ENCODE measurements around the gene MEGF11.
"Not testable (repeated sequence)": the region's sequence is repeated elsewhere in the genome, so short reads cannot be mapped to it uniquely, and the experiment has no call there.

MEGF11 gene

GRCh38 chr15:66275352-66275751 lies 21.8 kb upstream of the MEGF11 start:
- Histone ChIP-seq H3K9me3 (peaks cover 0 to 6% (median 0%) of the 10 kb centered on the region in 3 donors), H3K27ac (no peak overlapping the region), H3K27me3 (no peaks in the 10 kb centered on the region), H3K4me3 (no peak overlapping the region), H3K36me3 (no peaks in the 10 kb centered on the region), H3K4me1 (no peaks in the 10 kb centered on the region)
- intact Hi-C loops (cut with DNase I; ENCODE audit: low total_unique reads): no loop called here
- DNase-seq: no peak
- TF ChIP-seq CTCF (IDR thresholded peaks at IDR 0.05): no peak

- Histone ChIP-seq H3K9me3 (peaks cover 0 to 6% (median 0%) of the 10 kb centered on the region in 3 donors), H3K4me3 (no peak overlapping the region), H3K4me1 (peaks cover 0 to 13% (median 2%) of the 10 kb centered on the region in 4 donors), H3K36me3 (no peaks in the 10 kb centered on the region), H3K27ac (no peak overlapping the region), H3K27me3 (no peaks in the 10 kb centered on the region)
- intact Hi-C loops (cut with DNase I; ENCODE audit: low total_unique reads): no loop called here
- TF ChIP-seq CTCF (IDR thresholded peaks at IDR 0.05): no peak
- no peak for DNase-seq
Observed at GRCh38 chr15:66270932-66271331, 17.4 kb upstream of the MEGF11 start.

- Histone ChIP-seq H3K36me3 (no peaks in the 10 kb centered on the region), H3K27me3 (no peaks in the 10 kb centered on the region), H3K4me1 (peaks cover 0 to 13% (median 2%) of the 10 kb centered on the region in 4 donors), H3K9me3 (no peaks in the 10 kb centered on the region), H3K27ac (no peak overlapping the region), H3K4me3 (no peak overlapping the region)
- intact Hi-C loops (cut with DNase I; ENCODE audit: low total_unique reads): loop anchor here (10.0 kb wide), 1 partner anchor 355 kb away; no protein-coding TSS in a partner anchor
- no peak for DNase-seq
- no peak for TF ChIP-seq CTCF (IDR thresholded peaks at IDR 0.05)
Observed at GRCh38 chr15:66269326-66270090, 16.0 kb upstream of the MEGF11 start.

- TF ChIP-seq CTCF (IDR thresholded peaks at IDR 0.05): no peak
- H3K27me3 ChIP-seq: peaks cover 0 to under 1% of the 10 kb centered on the region in 2 donors
- H3K4me1 ChIP-seq: peaks cover 0 to 13% (median 2%) of the 10 kb centered on the region in 4 donors
- no peaks in the 10 kb centered on the region for H3K36me3 ChIP-seq
- H3K4me3 ChIP-seq: no peak overlapping the region
- intact Hi-C loops (cut with DNase I; ENCODE audit: low total_unique reads): loop anchor here (10.0 kb wide), 1 partner anchor 350 kb away; no protein-coding TSS in a partner anchor
- no peak overlapping the region for H3K27ac ChIP-seq
- no peaks in the 10 kb centered on the region for H3K9me3 ChIP-seq
- no peak for DNase-seq
Observed at GRCh38 chr15:66264859-66265513, 11.4 kb upstream of the MEGF11 start.

GRCh38 chr15:66262837-66263236 lies 9.3 kb upstream of the MEGF11 start:
- H3K27ac ChIP-seq, H3K4me3 ChIP-seq, H3K9me3 ChIP-seq, H3K27me3 ChIP-seq, H3K4me1 ChIP-seq, DNase-seq, H3K36me3 ChIP-seq: not testable (repeated sequence)
- intact Hi-C loops (cut with DNase I; ENCODE audit: low total_unique reads): loop anchor here (10.0 kb wide), 1 partner anchor 348 kb away; no protein-coding TSS in a partner anchor

- no peaks in the 10 kb centered on the region for H3K4me1 ChIP-seq
- intact Hi-C loops (cut with DNase I; ENCODE audit: low total_unique reads): loop anchor here (10.0 kb wide), 1 partner anchor 346 kb away; no protein-coding TSS in a partner anchor
- H3K9me3 ChIP-seq: no peaks in the 10 kb centered on the region
- TF ChIP-seq CTCF (IDR thresholded peaks at IDR 0.05): no peak
- H3K4me3 ChIP-seq: no peak overlapping the region
- H3K36me3 ChIP-seq: no peaks in the 10 kb centered on the region
- DNase-seq: no peak
- H3K27ac ChIP-seq: no peak overlapping the region
- peaks cover 0 to 19% of the 10 kb centered on the region in 2 donors for H3K27me3 ChIP-seq
Observed at GRCh38 chr15:66261056-66261455, 7.5 kb upstream of the MEGF11 start.

Measured in tibial artery (tissue), 4 donors.